Bronchial epithelial cell (primary cell): Measurements from ENCODE around the gene SYNM. TPM values are rescaled to one million over a fixed set of nuclear protein-coding genes. Genes with fewer than 3 reads are reported as not detected.

Experiments
- DNase-seq: peaks from one replicate; pipeline ENCODE4 v3.0.0-alpha.2; 2010; ENCODE audit warnings: low read depth
- FAIRE-seq: peaks from 2 replicates; lab custom pipeline; 2011; peaks lifted over from hg19 to GRCh38; lab: Jason Lieb, UNC
- H3K27me3 ChIP-seq: 2 replicates; pipeline ENCODE4 v1.5.1; 2011; ENCODE audit warnings: low read length; ENCODE audit not compliant: control insufficient read depth, insufficient read depth
- H3K36me3 ChIP-seq: 2 replicates; pipeline ENCODE4 v1.5.1; 2011; ENCODE audit warnings: low read length; ENCODE audit not compliant: control insufficient read depth, insufficient read depth
- H3K4me3 ChIP-seq: 2 replicates; pipeline ENCODE4 v1.5.1; 2011; ENCODE audit warnings: mild to moderate bottlenecking, low read depth, low read length, control low read depth
- total RNA-seq: library from RNA; depleted of rRNA; stranded (reverse); fragments of >200 nt; gene quantifications from 2 replicates; pipeline ENCODE4 v1.2.1, GENCODE V29; 2014
- TF ChIP-seq, protein P1 (sequence below): IDR thresholded peaks from 2 replicates; pipeline ENCODE4 v1.5.1; 2011; ENCODE audit warnings: mild to moderate bottlenecking, moderate library complexity, low read length, control low read depth, inconsistent platforms; ENCODE audit not compliant: insufficient read depth, severe bottlenecking

SYNM gene
- total RNA-seq, 1 donor from 2014 or later, result 0.26 TPM

- DNase-seq, result no peak
- no peaks in the 10 kb centered on the region for H3K27me3 ChIP-seq
- TF ChIP-seq, protein P1, sequence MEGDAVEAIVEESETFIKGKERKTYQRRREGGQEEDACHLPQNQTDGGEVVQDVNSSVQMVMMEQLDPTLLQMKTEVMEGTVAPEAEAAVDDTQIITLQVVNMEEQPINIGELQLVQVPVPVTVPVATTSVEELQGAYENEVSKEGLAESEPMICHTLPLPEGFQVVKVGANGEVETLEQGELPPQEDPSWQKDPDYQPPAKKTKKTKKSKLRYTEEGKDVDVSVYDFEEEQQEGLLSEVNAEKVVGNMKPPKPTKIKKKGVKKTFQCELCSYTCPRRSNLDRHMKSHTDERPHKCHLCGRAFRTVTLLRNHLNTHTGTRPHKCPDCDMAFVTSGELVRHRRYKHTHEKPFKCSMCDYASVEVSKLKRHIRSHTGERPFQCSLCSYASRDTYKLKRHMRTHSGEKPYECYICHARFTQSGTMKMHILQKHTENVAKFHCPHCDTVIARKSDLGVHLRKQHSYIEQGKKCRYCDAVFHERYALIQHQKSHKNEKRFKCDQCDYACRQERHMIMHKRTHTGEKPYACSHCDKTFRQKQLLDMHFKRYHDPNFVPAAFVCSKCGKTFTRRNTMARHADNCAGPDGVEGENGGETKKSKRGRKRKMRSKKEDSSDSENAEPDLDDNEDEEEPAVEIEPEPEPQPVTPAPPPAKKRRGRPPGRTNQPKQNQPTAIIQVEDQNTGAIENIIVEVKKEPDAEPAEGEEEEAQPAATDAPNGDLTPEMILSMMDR, result no peak
- FAIRE-seq, result no peak
- H3K4me3 ChIP-seq, result no peak overlapping the region
- peaks cover 1% of the 10 kb centered on the region for H3K36me3 ChIP-seq
Measured at GRCh38 chr15:99127773-99128172, 22.9 kb downstream of the SYNM start.

DNA sequence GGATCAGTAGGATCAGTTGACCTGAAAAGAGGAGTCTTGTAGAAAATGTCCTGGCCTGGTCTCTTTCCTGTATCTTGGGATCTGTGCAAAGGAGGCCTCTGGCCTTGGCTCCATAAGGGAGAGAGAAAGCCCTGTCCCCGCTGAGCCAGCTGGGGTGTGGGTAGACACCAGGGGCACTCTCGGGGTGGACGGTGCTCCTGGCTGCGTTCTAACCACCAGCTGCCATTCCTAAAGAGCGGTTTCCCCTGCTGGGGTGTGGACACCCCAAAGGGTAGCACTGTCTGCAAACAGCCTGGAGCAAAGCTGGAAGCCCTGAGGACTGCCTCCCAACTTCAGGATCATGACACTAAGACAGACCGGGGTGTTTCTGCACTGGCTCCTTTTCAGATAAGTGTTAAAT lies 23.5 kb downstream of the SYNM start:
- FAIRE-seq, result no peak
- H3K4me3 ChIP-seq, result no peak overlapping the region
- no peak for DNase-seq
- no peaks in the 10 kb centered on the region for H3K27me3 ChIP-seq
- TF ChIP-seq, protein P1, result no peak
- peaks cover 1% of the 10 kb centered on the region for H3K36me3 ChIP-seq

- Histone ChIP-seq H3K4me3 (no peak overlapping the region), H3K36me3 (peaks cover 1% of the 10 kb centered on the region), H3K27me3 (no peaks in the 10 kb centered on the region)
- DNase-seq, result no peak
- TF ChIP-seq, protein P1, result no peak
- FAIRE-seq, result no peak
Measured at GRCh38 chr15:99129644-99130043, 24.8 kb downstream of the SYNM start.

GRCh38 chr15:99130314-99130713 lies 25.4 kb downstream of the SYNM start:
- H3K27me3 ChIP-seq, result no peaks in the 10 kb centered on the region
- no peak for FAIRE-seq

DNA sequence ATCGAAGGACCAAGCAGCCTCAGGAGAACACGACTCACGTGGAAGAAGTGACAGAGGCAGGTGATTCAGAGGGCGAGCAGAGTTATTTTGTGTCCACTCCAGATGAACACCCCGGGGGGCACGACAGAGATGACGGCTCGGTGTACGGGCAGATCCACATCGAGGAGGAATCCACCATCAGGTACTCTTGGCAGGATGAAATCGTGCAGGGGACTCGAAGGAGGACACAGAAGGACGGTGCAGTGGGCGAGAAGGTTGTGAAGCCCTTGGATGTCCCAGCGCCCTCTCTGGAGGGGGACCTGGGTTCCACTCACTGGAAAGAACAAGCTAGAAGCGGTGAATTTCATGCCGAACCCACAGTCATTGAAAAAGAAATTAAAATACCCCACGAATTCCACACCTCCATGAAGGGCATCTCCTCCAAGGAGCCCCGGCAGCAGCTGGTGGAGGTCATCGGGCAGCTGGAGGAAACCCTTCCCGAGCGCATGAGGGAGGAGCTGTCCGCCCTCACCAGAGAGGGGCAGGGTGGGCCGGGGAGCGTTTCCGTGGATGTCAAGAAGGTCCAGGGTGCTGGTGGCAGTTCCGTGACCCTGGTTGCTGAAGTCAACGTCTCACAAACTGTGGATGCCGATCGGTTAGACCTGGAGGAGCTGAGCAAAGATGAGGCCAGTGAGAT lies 26.0 kb downstream of the SYNM start:
- DNase-seq (no peak), FAIRE-seq (no peak)
- Histone ChIP-seq H3K27me3 (no peaks in the 10 kb centered on the region), H3K4me3 (no peak overlapping the region), H3K36me3 (peaks cover 1% of the 10 kb centered on the region)
- TF ChIP-seq, protein P1, result no peak

More at GRCh38 chr15:99130314-99130713, 25.4 kb downstream of the SYNM start:
- no peak for DNase-seq
- Histone ChIP-seq H3K4me3 (no peak overlapping the region), H3K36me3 (peaks cover 1% of the 10 kb centered on the region)
- TF ChIP-seq, protein P1, result no peak

DNA sequence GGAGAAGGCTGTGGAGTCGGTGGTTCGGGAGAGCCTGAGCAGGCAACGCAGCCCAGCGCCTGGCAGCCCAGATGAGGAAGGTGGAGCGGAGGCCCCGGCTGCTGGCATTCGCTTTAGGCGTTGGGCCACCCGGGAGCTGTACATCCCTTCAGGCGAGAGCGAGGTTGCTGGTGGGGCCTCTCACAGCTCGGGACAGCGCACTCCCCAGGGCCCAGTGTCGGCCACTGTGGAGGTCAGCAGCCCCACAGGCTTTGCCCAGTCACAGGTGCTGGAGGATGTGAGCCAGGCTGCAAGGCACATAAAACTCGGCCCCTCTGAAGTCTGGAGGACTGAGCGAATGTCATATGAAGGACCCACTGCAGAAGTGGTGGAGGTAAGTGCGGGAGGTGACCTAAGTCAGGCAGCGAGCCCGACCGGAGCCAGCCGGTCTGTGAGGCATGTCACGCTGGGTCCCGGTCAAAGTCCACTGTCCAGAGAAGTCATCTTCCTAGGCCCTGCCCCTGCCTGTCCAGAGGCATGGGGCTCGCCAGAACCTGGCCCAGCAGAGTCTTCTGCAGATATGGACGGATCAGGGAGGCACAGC lies 26.7 kb downstream of the SYNM start:
- no peak for FAIRE-seq
- Histone ChIP-seq H3K27me3 (no peaks in the 10 kb centered on the region), H3K36me3 (peaks cover 1% of the 10 kb centered on the region), H3K4me3 (no peak overlapping the region)
- TF ChIP-seq, protein P1, result no peak
- DNase-seq, result no peak
